HAP-1 (cell line): ENCODE results near the gene KRT7.

Source experiments
- DNase-seq, 2 experiments: peaks; one replicate each; pipeline ENCODE4 v3.0.0-alpha.2; 2016 to 2020; ENCODE audit warnings: low spot score in 2 of 2
- H3K27me3 ChIP-seq: fragments of 250-450 bp; sonication (Bioruptor Pico); 2 replicates; pipeline ENCODE4 v1.5.1; 2020; ENCODE audit warnings: low read depth, mild to moderate bottlenecking, moderate library complexity
- H3K36me3 ChIP-seq: fragments of 250-450 bp; sonication (Bioruptor Pico); replicated peaks from 2 replicates; pipeline ENCODE4 v1.5.1; 2020; ENCODE audit warnings: mild to moderate bottlenecking
- H3K4me1 ChIP-seq: fragments of 250-450 bp; sonication (Bioruptor Pico); 2 replicates; pipeline ENCODE4 v1.5.1; 2020; ENCODE audit warnings: mild to moderate bottlenecking
- H3K4me3 ChIP-seq: fragments of 250-450 bp; sonication (Bioruptor Pico); 2 replicates; pipeline ENCODE4 v1.5.1; 2020; ENCODE audit warnings: mild to moderate bottlenecking, moderate library complexity
- H3K9me3 ChIP-seq: fragments of 250-450 bp; sonication (Bioruptor Pico); 2 replicates; pipeline ENCODE4 v1.5.1; 2020; ENCODE audit warnings: mild to moderate bottlenecking, moderate library complexity
- in situ Hi-C: fragments of 300-500 bp; cut with MboI; formaldehyde crosslinking; loops from 3 replicates; pipeline ENCODE4 v1.14.3; 2020; ENCODE audit warnings: low sequenced_read_pairs, inconsistent platforms, mixed read lengths

Gene KRT7

DNA sequence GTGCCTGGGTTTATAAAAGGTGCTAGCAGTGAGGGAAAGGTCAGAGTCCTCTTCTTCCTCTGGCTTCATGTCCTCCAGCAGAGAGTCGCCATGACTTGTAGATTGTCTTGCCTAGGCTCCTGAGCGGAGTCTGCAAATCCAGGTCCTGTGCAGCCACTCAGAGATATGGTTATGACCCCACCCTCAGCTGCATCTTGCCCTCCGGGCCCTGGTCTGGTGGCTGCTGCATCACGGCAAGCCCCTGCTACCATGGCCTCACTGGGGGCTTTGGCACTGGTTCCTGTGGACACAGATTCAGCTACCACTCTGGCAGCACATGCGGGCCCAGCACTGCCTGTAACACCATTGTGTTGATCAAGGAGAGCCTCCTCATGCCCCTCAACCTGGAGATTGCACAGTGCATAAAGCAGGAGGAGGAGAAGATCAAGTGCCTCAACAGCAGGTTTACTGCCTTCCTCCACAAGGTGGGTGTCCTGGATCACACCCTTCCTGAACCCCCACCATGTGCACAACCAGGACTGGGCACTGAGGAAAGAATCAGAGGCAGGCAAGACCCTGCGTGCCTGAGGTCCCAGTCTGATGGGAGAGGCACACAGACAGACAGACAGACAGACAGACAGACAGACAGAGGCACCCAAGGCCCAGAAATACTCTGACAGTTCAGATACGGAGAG lies 30.9 kb downstream of the KRT7 start:
- H3K4me1 ChIP-seq, result peaks cover 15% of the 10 kb centered on the region

GRCh38 chr12:52264435-52264825 lies 31.4 kb downstream of the KRT7 start:
- Histone ChIP-seq H3K36me3 (no peaks in the 10 kb centered on the region), H3K4me3 (no peak overlapping the region), H3K27me3 (no peaks in the 10 kb centered on the region), H3K4me1 (peaks cover 18% of the 10 kb centered on the region), H3K9me3 (no peaks in the 10 kb centered on the region; the same call in 1 of the 2 replicates)
- in situ Hi-C loops, result no loop called here
- DNase-seq, result no peak

More for the DNA sequence above, 30.9 kb downstream of the KRT7 start:
- no peak overlapping the region for H3K4me3 ChIP-seq
- H3K9me3 ChIP-seq, result no peaks in the 10 kb centered on the region; the same call in 1 of the 2 replicates
- in situ Hi-C loops, result no loop called here
- H3K36me3 ChIP-seq, result no peaks in the 10 kb centered on the region
- no peaks in the 10 kb centered on the region for H3K27me3 ChIP-seq
- DNase-seq, result no peak

DNA sequence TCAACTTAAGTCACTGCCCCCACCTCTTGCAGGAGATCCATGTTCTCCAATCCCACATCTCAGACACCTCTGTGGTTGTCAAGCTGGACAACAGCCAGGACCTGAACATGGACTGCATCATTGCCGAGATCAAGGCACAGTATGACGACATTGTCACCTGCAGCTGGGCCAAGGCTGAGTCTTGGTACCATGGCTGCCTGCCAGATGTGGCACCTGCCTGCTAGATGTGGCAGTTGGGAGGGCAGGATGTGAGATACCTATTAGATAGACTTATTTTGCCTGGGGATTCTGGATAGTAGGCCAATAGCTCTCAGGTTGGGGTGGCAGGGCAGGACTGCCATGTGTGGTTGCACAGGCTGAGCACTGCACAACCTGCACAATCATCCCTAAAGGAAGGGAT lies 33.5 kb downstream of the KRT7 start:
- in situ Hi-C loops, result no loop called here
- no peak for DNase-seq

DNA sequence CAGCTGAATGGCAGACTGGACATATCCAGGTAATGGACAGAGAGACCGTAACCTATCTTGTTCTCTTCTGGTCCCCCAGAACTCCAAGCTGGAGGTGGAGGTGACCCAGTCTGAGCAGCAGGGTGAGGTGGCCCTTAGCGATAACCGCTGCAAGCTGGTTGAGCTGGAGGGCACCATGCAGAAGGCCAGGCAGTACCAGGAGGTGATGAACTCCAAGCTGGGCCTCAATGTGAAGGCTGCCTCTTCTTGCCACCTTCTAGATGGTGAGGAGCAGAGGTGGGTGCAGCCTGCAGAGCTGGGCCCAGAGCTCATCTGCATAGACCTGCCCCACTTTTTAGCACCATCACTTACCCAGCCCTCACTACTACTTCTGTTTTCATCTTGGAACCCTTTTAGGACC lies 34.2 kb downstream of the KRT7 start:
- H3K36me3 ChIP-seq, result no peaks in the 10 kb centered on the region
- DNase-seq, result no peak
- no peaks in the 10 kb centered on the region for H3K9me3 ChIP-seq
- H3K27me3 ChIP-seq, result no peaks in the 10 kb centered on the region; the same call in 1 of the 2 replicates
- peaks cover 6% of the 10 kb centered on the region; the same call in 1 of the 2 replicates for H3K4me1 ChIP-seq
- no peak overlapping the region for H3K4me3 ChIP-seq
- in situ Hi-C loops, result no loop called here

More for the DNA sequence above, 33.5 kb downstream of the KRT7 start:
- no peaks in the 10 kb centered on the region for H3K27me3 ChIP-seq
- no peaks in the 10 kb centered on the region for H3K36me3 ChIP-seq
- H3K9me3 ChIP-seq, result no peaks in the 10 kb centered on the region
- no peak overlapping the region for H3K4me3 ChIP-seq
- peaks cover 6% of the 10 kb centered on the region; the same call in 1 of the 2 replicates for H3K4me1 ChIP-seq

DNA sequence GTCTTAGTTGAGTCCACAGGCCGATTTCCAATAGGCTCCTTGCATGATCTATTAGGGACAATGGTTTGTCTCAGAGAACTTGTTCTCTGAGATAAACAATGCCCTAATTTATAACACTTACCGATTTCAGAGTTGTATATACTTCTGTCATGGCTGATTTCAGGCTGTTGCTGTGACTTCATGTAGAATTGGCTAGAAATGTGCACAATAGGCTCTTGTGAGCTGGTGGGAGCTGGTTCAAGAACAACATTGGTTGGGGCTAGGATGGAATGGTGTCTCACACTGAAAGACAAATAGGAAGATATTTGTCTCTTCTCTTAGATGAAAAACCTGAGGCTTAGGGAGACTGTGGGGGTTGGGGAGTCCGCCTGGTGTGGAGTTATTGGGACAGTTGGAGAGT lies 34.7 kb downstream of the KRT7 start:
- H3K36me3 ChIP-seq, result no peaks in the 10 kb centered on the region
- in situ Hi-C loops, result no loop called here
- H3K4me1 ChIP-seq, result peaks cover 6% of the 10 kb centered on the region; the same call in 1 of the 2 replicates
- no peak overlapping the region for H3K4me3 ChIP-seq
- H3K27me3 ChIP-seq, result no peaks in the 10 kb centered on the region; the same call in 1 of the 2 replicates
- DNase-seq, result no peak
- no peaks in the 10 kb centered on the region for H3K9me3 ChIP-seq

DNA sequence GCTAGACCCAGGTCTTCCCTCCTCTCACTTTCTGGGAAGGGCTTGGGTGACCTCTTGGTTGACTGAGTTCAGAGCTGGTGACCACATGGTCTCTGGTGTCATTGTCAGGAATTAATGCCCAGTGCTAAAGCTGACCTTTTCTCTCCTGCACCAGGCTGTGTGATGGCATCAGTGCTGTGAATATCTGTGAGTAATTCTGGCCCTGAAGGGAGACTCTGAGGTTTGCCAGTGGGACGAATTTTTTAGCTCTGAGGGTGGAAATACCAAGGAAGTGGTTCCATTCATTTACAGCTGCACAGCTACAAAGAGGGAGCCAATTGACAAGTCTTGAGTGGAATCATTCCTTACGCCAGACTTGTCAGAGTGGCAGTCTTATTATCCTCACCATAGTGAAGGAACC lies 35.2 kb downstream of the KRT7 start:
- Histone ChIP-seq H3K4me1 (peaks cover 6% of the 10 kb centered on the region; the same call in 1 of the 2 replicates), H3K9me3 (no peaks in the 10 kb centered on the region), H3K4me3 (no peak overlapping the region), H3K36me3 (no peaks in the 10 kb centered on the region), H3K27me3 (no peaks in the 10 kb centered on the region; the same call in 1 of the 2 replicates)
- no peak for DNase-seq
- in situ Hi-C loops, result no loop called here

DNA sequence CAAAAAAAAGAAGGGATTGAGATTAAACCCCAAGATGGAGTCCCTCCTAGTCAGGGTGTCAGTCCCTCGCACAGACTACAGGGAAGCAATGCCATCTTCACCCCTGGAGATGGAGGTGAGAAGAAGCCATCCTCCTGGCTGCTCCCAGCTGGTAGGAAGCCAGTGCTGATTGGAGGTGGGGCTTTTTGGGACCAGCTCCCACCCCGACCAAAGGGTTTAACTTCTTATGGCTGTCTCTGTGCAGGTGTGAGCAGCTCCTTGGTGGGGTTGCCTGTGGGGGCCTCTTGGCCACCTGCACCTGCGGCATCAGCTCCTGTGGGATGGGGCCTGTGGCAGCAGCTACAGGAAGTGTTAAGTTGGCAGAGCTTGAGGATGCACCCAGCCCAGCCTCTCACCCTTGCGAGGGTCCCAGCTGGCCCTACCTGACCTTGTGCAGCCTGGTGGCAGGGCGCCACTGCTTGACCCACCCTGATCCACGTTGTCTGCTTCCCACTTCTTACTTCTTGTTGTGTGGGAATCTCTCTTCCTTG lies 37.6 kb downstream of the KRT7 start:
- peaks cover 6% of the 10 kb centered on the region; the same call in 1 of the 2 replicates for H3K4me1 ChIP-seq
- no peaks in the 10 kb centered on the region for H3K36me3 ChIP-seq
- no peaks in the 10 kb centered on the region for H3K9me3 ChIP-seq
- no peaks in the 10 kb centered on the region; the same call in 1 of the 2 replicates for H3K27me3 ChIP-seq
- in situ Hi-C loops, result no loop called here
- DNase-seq, result no peak
- no peak overlapping the region for H3K4me3 ChIP-seq

GRCh38 chr12:52271158-52271557 lies 38.1 kb downstream of the KRT7 start:
- H3K36me3 ChIP-seq, result no peaks in the 10 kb centered on the region
- H3K9me3 ChIP-seq, result no peaks in the 10 kb centered on the region
- peaks cover 6% of the 10 kb centered on the region; the same call in 1 of the 2 replicates for H3K4me1 ChIP-seq
- no peak overlapping the region for H3K4me3 ChIP-seq
- in situ Hi-C loops, result no loop called here
- H3K27me3 ChIP-seq, result no peaks in the 10 kb centered on the region; the same call in 1 of the 2 replicates
- DNase-seq, result no peak

DNA sequence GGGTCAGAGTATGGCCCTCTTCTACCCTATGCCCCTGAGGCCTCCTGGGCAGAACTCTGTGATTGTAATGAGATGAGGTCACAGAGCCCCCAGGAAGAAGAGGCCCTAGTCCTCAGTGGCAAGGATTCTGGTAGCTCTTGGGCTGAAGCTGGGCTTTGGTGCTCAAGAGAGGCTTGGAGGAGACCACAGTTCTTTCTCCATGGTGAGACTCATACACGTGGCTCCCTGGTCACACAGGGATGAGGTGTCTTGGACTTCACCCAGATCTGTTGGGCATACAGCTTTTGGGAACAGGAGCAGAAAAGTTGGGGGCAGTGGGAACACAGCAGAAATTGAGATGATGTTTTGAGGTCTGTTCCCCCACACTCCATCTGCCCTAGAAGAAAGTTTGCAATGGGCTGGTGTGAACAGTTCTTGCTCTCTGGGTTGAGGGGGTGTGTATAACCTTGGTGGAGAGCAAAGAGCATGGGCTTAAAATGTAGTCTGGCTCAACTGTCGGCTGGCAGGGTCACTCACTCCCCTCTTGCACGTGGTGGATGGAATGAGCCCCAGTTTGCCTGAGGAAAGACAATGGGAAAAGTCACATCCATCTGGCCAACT lies 41.6 kb downstream of the KRT7 start, which contains the start of gene KRT86:
KRT86 (plus strand) TSS at position 125 of the 600 bp plus-strand sequence. CDS start 27,272 bp downstream, outside the sequence.
- Histone ChIP-seq H3K27me3 (no peaks in the 10 kb centered on the region; the same call in 1 of the 2 replicates), H3K4me3 (no peak within 1 kb of the TSS), H3K9me3 (no peaks in the 10 kb centered on the region), H3K36me3 (no peaks in the 10 kb centered on the region), H3K4me1 (peaks cover 8% of the 10 kb centered on the region)
- DNase-seq, result no peak
- in situ Hi-C loops, result no loop called here

DNA sequence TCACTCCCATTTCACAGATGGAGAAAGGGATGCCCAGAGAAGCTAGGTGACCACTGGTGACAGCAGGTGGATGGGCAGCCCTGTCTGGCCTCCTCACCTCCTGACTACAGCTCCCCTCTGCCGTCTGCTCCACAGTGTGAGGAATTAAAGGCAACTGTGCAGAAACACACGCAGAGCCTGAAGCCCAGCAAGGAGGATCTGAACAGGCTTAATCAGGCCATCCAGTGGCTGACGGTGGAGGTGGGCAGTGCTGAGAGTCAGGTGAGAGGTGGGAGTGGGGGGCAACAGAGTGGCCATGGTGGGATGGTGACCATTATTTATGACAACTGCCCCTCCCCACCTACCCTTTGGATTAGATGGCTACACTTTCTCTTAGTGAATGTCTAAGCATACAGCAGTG lies 42.6 kb downstream of the KRT7 start:
- no peak for DNase-seq
- in situ Hi-C loops, result no loop called here
- Histone ChIP-seq H3K4me1 (peaks cover 18% of the 10 kb centered on the region), H3K9me3 (no peaks in the 10 kb centered on the region), H3K4me3 (no peak overlapping the region), H3K36me3 (no peaks in the 10 kb centered on the region), H3K27me3 (no peaks in the 10 kb centered on the region; the same call in 1 of the 2 replicates)

- Histone ChIP-seq H3K36me3 (no peaks in the 10 kb centered on the region), H3K4me3 (no peak overlapping the region), H3K27me3 (no peaks in the 10 kb centered on the region), H3K9me3 (no peaks in the 10 kb centered on the region), H3K4me1 (peaks cover 20% of the 10 kb centered on the region)
- in situ Hi-C loops, result no loop called here
- DNase-seq, result no peak
These were observed 44.6 kb downstream of the KRT7 start for GRCh38 chr12:52277486-52278245.

GRCh38 chr12:52278575-52279421 lies 45.8 kb downstream of the KRT7 start:
- peak; percentile 52 to 87 for DNase-seq
- H3K9me3 ChIP-seq, result no peaks in the 10 kb centered on the region
- H3K4me1 ChIP-seq, result peaks cover 20% of the 10 kb centered on the region
- peak overlapping the region; percentile 23 for H3K4me3 ChIP-seq
- H3K27me3 ChIP-seq, result no peaks in the 10 kb centered on the region
- no peaks in the 10 kb centered on the region for H3K36me3 ChIP-seq
- in situ Hi-C loops, result no loop called here
